Measurements from ENCODE around the gene FANCC.

The FANCC gene

GRCh38 chr9:95078939-95079338 is 238.6 kb downstream of the FANCC start:
- DNase-seq (ENCODE audit: low spot score) = no peak
- Mint-ChIP-seq H3K4me1 (ENCODE audit: low read depth) (no peaks in the 10 kb centered on the region), H3K9me3 (no peaks in the 10 kb centered on the region), H3K4me3 (no peak overlapping the region), H3K27ac (no peak overlapping the region), H3K27me3 (ENCODE audit: low read depth) (no peaks in the 10 kb centered on the region), H3K36me3 (ENCODE audit: low read depth) (no peaks in the 10 kb centered on the region)

- Mint-ChIP-seq H3K27ac (no peak overlapping the region), H3K27me3 (ENCODE audit: low read depth) (no peaks in the 10 kb centered on the region), H3K4me1 (ENCODE audit: low read depth) (no peaks in the 10 kb centered on the region), H3K36me3 (ENCODE audit: low read depth) (no peaks in the 10 kb centered on the region), H3K4me3 (no peak overlapping the region), H3K9me3 (no peaks in the 10 kb centered on the region)
- DNase-seq (ENCODE audit: low spot score) = no peak
These were observed 239.0 kb downstream of the FANCC start for GRCh38 chr9:95078511-95078910.

GRCh38 chr9:95077766-95078370 is 239.6 kb downstream of the FANCC start:
- H3K4me3 Mint-ChIP-seq = no peak overlapping the region

GRCh38 chr9:95077053-95077765 is 240.3 kb downstream of the FANCC start:
- Mint-ChIP-seq H3K36me3 (ENCODE audit: low read depth) (no peaks in the 10 kb centered on the region), H3K9me3 (no peaks in the 10 kb centered on the region), H3K4me3 (no peak overlapping the region), H3K27ac (no peak overlapping the region), H3K27me3 (ENCODE audit: low read depth) (no peaks in the 10 kb centered on the region), H3K4me1 (ENCODE audit: low read depth) (no peaks in the 10 kb centered on the region)
- DNase-seq (ENCODE audit: low spot score) = no peak

More at GRCh38 chr9:95077766-95078370, 239.6 kb downstream of the FANCC start:
- no peaks in the 10 kb centered on the region for H3K36me3 Mint-ChIP-seq (ENCODE audit: low read depth)
- H3K27me3 Mint-ChIP-seq (ENCODE audit: low read depth) = no peaks in the 10 kb centered on the region
- no peak for DNase-seq (ENCODE audit: low spot score)
- H3K4me1 Mint-ChIP-seq (ENCODE audit: low read depth) = no peaks in the 10 kb centered on the region
- H3K9me3 Mint-ChIP-seq = no peaks in the 10 kb centered on the region
- no peak overlapping the region for H3K27ac Mint-ChIP-seq

GRCh38 chr9:95076696-95077052 is 240.8 kb downstream of the FANCC start:
- H3K4me3 Mint-ChIP-seq = no peak overlapping the region
- no peaks in the 10 kb centered on the region for H3K9me3 Mint-ChIP-seq
- no peak for DNase-seq (ENCODE audit: low spot score)
- H3K27me3 Mint-ChIP-seq (ENCODE audit: low read depth) = no peaks in the 10 kb centered on the region
- H3K27ac Mint-ChIP-seq = no peak overlapping the region
- no peaks in the 10 kb centered on the region for H3K4me1 Mint-ChIP-seq (ENCODE audit: low read depth)
- H3K36me3 Mint-ChIP-seq (ENCODE audit: low read depth) = no peaks in the 10 kb centered on the region

GRCh38 chr9:95075700-95076099 is 241.8 kb downstream of the FANCC start:
- Mint-ChIP-seq H3K27me3 (ENCODE audit: low read depth) (no peaks in the 10 kb centered on the region), H3K4me1 (ENCODE audit: low read depth) (no peaks in the 10 kb centered on the region), H3K36me3 (ENCODE audit: low read depth) (no peaks in the 10 kb centered on the region), H3K4me3 (no peak overlapping the region), H3K27ac (no peak overlapping the region), H3K9me3 (no peaks in the 10 kb centered on the region)
- no peak for DNase-seq (ENCODE audit: low spot score)

GRCh38 chr9:95074632-95075031 is 242.9 kb downstream of the FANCC start:
- Mint-ChIP-seq H3K9me3 (no peaks in the 10 kb centered on the region), H3K27me3 (ENCODE audit: low read depth) (no peaks in the 10 kb centered on the region)

GRCh38 chr9:95073918-95074317 is 243.6 kb downstream of the FANCC start:
- Mint-ChIP-seq H3K27me3 (ENCODE audit: low read depth) (no peaks in the 10 kb centered on the region), H3K36me3 (ENCODE audit: low read depth) (no peaks in the 10 kb centered on the region), H3K4me3 (no peak overlapping the region), H3K27ac (no peak overlapping the region), H3K9me3 (no peaks in the 10 kb centered on the region), H3K4me1 (ENCODE audit: low read depth) (no peaks in the 10 kb centered on the region)
- DNase-seq (ENCODE audit: low spot score) = no peak

More at GRCh38 chr9:95074632-95075031, 242.9 kb downstream of the FANCC start:
- no peak overlapping the region for H3K4me3 Mint-ChIP-seq
- H3K27ac Mint-ChIP-seq = no peak overlapping the region
- H3K36me3 Mint-ChIP-seq (ENCODE audit: low read depth) = no peaks in the 10 kb centered on the region
- H3K4me1 Mint-ChIP-seq (ENCODE audit: low read depth) = no peaks in the 10 kb centered on the region
- DNase-seq (ENCODE audit: low spot score) = no peak

- no peaks in the 10 kb centered on the region for H3K36me3 Mint-ChIP-seq (ENCODE audit: low read depth)
- no peaks in the 10 kb centered on the region for H3K4me1 Mint-ChIP-seq (ENCODE audit: low read depth)
- H3K27me3 Mint-ChIP-seq (ENCODE audit: low read depth) = no peaks in the 10 kb centered on the region
- no peak overlapping the region for H3K27ac Mint-ChIP-seq
- no peak for DNase-seq (ENCODE audit: low spot score)
- no peaks in the 10 kb centered on the region for H3K9me3 Mint-ChIP-seq
- no peak overlapping the region for H3K4me3 Mint-ChIP-seq
These were observed 244.4 kb downstream of the FANCC start for GRCh38 chr9:95073042-95073607.

- Mint-ChIP-seq H3K4me1 (ENCODE audit: low read depth) (no peaks in the 10 kb centered on the region), H3K9me3 (no peaks in the 10 kb centered on the region), H3K36me3 (ENCODE audit: low read depth) (no peaks in the 10 kb centered on the region), H3K27me3 (ENCODE audit: low read depth) (no peaks in the 10 kb centered on the region), H3K27ac (no peak overlapping the region), H3K4me3 (no peak overlapping the region)
- DNase-seq (ENCODE audit: low spot score) = no peak
These were observed 245.6 kb downstream of the FANCC start for GRCh38 chr9:95071925-95072324.

GRCh38 chr9:95071450-95071849 is 246.1 kb downstream of the FANCC start:
- Mint-ChIP-seq H3K27ac (no peak overlapping the region), H3K4me1 (ENCODE audit: low read depth) (no peaks in the 10 kb centered on the region), H3K36me3 (ENCODE audit: low read depth) (no peaks in the 10 kb centered on the region), H3K27me3 (ENCODE audit: low read depth) (no peaks in the 10 kb centered on the region), H3K9me3 (no peaks in the 10 kb centered on the region), H3K4me3 (no peak overlapping the region)
- DNase-seq (ENCODE audit: low spot score) = no peak

GRCh38 chr9:95070549-95071021 is 246.9 kb downstream of the FANCC start:
- Mint-ChIP-seq H3K27me3 (ENCODE audit: low read depth) (no peaks in the 10 kb centered on the region), H3K4me3 (no peak overlapping the region), H3K4me1 (ENCODE audit: low read depth) (no peaks in the 10 kb centered on the region), H3K36me3 (ENCODE audit: low read depth) (no peaks in the 10 kb centered on the region), H3K9me3 (no peaks in the 10 kb centered on the region), H3K27ac (no peak overlapping the region)
- DNase-seq (ENCODE audit: low spot score) = no peak

- Mint-ChIP-seq H3K4me1 (ENCODE audit: low read depth) (no peaks in the 10 kb centered on the region), H3K27me3 (ENCODE audit: low read depth) (no peaks in the 10 kb centered on the region), H3K4me3 (no peak overlapping the region), H3K27ac (no peak overlapping the region), H3K9me3 (no peaks in the 10 kb centered on the region), H3K36me3 (ENCODE audit: low read depth) (peaks cover 3% of the 10 kb centered on the region)
- no peak for DNase-seq (ENCODE audit: low spot score)
These were observed 249.6 kb downstream of the FANCC start for GRCh38 chr9:95067897-95068296.

- H3K4me3 Mint-ChIP-seq = no peak overlapping the region
- H3K4me1 Mint-ChIP-seq (ENCODE audit: low read depth) = peaks cover 2% of the 10 kb centered on the region
- H3K36me3 Mint-ChIP-seq (ENCODE audit: low read depth) = peaks cover 3% of the 10 kb centered on the region
- H3K27me3 Mint-ChIP-seq (ENCODE audit: low read depth) = no peaks in the 10 kb centered on the region
- no peak overlapping the region for H3K27ac Mint-ChIP-seq
- no peak for DNase-seq (ENCODE audit: low spot score)
- H3K9me3 Mint-ChIP-seq = no peaks in the 10 kb centered on the region
These were observed 250.5 kb downstream of the FANCC start for GRCh38 chr9:95067057-95067456.

All from T-helper 2 cell treated with Interferon-gamma antibody and Interleukin-4, amounts not matched to agents 5 μg/mL and 100 μg/mL, for 36 hours (primary cell).